ENCODE results near the gene GPX6.
"Not testable (repeated sequence)": the region's sequence is repeated elsewhere in the genome, so short reads cannot be mapped to it uniquely, and the experiment has no call there.

Gene GPX6, protein sequence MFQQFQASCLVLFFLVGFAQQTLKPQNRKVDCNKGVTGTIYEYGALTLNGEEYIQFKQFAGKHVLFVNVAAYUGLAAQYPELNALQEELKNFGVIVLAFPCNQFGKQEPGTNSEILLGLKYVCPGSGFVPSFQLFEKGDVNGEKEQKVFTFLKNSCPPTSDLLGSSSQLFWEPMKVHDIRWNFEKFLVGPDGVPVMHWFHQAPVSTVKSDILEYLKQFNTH

DNA sequence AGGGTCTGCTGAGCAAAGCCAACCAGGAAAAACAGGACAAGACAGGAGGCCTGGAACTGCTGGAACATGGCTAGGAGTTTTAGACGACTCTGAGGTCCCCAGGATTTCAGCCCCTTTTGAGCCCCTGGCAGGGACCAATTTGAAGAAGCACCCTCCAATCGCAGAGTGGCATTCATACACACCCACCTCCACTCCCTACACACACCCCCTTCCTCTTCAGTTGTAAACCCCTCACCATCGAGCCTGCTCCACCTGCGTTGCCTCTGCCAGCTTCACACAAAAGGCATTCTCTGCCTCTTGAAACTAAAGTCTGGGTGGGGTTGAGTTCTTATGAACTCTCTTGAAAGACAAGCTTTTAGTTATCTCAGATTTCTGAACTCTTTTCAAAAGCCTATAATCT is at the start of gene GPX6:
GPX6 (minus strand) TSS at position 118 of the 400 bp plus-strand sequence; CDS start at position 68, 50 bp downstream.
- no peak for DNase-seq

DNA sequence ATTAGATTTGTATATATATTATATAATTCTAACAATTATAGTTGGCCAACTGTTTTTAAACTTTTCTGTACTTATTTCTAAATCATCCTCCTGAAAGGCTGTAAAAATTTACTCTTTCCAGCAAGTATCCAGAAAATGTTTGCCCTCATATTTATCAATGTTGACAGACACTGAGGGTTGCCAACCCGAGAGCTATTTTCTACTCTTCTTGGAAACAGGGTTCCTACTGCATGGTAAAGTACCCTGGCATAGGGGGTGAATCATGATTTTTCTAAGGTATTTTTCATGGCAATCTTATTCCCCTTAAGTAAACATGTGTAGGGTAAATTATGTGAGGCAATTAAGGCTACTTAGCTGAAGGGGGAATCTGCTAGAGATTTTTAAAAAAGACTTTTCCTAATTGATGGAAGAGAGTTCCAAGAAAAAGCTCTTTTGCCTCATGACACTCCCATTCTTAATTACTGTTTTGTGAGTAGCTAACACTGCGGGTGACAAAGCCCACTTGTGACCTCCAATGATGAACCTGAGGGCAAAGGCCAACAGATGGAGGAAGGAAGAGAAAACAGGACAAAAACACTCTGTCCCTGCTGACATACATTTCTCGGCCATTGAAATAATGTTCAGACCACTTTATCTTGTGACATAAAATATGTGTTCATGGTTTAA is 48.0 kb upstream of the GPX6 start:
- no peak for DNase-seq

DNA sequence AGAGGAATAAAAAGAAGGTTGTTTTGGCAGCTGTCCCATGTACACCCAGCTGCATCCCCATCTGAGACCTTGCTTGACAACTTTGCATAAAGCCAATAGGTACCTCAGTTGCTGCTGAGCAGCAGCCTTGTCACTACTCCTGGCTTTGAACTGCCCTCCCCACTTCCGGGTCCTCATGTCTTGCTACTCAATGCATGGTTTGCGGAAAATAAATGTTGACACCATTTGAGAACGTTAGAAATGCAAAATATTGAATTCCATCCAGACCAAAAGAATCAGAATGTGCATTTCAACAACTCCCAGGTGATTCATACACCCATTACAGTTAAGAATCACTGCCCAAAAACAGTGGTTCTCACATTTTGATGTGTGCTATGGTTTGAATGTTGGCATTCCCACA is 43.0 kb upstream of the GPX6 start:
- no peak for DNase-seq

DNA sequence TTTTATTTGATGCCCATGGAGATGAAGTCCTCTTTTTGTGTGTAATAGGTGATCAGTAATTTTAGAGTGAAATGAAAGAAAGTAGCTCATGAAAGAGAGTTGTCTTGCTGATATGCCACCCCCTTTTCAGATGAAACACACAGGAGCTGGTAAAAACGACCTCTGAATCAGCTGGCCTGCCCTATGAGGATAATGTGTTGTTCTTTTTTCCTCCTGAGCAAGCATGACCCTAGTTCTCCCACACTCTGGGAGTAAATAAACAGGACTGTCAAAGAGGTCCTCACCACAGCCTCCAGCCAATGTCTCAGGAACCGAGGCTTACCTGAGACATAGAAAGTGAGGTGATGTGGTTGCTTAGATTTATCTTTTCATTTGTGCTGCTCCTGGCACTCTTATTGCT is 39.5 kb upstream of the GPX6 start:
- no peak for DNase-seq

DNA sequence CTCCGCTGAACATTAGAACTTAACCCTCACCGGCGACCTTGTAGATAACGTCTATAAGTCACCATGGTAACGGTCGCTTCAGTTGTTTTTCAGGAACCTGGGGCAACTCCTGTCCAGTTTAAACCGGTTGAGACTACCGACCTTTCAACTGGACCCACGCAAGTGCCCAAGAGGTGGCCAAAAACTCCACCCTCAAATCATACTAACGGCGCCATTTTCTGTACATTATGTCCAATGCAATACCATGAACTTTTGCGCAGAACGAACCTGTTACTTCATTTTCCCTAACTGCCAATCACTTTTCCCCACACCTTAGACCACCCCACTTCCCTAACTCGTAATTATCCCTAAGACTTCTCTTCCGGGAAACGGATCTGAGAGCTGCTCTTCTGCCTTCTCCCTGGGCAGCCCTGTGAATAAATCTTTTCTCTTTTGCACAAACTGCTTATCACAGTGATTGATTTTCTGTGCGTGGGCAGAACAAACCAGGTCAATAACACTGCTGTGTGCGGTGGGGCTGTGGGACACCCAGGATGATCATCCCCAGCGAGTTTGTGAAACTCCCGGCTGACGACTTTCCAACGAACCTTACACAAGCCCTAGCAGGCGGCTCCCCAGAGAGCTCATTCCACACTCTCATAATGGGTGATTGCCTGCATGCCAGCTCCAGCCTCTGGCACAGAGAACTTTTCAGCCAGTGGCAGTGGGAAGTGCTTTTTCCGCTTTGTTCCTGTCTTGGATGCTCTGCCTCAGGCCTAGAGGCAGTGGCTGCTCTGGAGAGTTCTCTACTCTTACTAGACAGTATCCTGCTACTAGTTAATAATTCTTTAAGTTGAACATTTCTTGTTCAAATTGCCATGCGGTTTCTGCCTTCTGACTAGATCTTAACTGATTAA is 38.6 kb upstream of the GPX6 start:
- no peak for DNase-seq

DNA sequence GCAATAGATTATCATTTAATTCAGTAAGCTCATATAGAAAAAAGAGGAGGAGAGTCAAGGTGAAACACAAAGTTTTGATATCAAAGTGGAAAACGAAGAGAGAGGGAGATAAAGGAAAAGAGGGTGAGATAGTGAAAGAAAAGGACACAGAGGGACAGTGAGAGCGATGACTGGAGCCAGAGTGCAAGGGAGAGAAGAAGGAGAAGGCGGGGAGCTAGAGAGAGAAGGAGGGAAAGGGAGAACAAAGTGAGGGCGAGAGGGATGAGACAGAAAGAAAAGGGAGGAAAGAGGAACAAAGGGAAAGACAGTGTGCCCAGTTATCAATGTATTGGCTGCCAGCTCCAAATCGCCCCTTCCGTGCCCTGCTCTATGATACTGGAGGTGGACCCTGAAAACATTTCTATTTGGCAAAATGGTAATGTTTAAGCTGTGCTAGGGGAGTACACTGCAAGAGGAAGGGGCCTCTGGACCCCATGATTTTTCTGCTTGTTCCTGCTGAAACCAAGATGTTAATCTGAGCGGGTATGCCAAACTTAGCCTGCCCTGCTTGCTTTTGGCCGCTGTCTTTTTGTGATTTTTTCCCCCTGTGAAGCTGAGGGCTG is 37.9 kb upstream of the GPX6 start:
- DNase-seq = no peak

DNA sequence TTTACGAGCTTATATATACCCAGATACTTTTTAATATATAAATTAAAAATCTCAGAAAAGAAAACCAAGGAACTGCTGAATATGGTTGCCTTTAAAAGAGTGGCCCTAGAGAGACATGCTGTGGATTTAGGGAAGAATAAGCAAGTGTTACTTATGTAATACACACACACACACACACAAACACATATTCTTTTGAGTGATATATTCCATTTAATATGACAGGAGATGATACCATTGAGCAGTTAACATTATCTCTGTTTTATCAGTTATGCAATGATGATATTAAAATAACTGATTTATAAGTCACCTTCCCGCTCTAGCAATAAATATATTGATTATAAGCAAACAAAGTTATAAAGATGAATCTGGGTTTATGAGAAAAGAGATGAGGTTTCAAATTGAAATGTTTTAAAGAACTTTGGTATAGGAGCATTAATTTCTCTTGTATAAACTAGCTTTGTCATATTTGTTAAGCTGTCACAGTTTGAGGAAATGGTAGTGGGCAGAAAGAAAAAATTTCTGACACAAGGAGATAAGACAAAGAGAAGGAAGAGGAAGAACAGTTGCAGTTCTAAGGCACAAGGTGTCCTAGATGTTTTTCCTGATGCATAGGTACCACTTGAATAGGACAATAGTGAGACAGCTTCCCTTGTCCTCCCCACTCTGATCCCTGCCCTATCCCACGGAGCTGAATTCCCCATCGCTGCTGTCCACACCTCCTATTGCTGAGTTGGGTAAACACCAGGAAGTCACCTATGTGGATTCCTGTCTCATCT is 36.5 kb upstream of the GPX6 start:
- no peak for DNase-seq

DNA sequence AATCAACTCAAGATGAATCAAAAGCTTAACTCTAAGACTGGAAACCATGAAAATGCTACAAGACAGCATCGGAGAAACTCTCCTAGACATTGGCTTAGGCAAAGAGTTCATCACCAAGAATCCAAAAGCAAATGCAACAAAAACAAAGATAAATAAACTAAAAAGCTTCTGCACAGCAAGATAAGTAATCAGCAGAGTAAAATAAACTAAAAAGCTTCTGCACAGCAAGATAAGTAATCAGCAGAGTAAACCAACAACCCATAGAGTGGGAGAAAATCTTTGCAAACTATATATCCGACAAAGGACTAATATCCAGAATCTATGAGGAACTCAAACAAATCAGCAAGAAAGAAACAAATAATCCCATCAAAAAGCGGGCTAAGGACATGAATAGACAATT is 31.4 kb upstream of the GPX6 start:
- not testable (repeated sequence) for DNase-seq

DNA sequence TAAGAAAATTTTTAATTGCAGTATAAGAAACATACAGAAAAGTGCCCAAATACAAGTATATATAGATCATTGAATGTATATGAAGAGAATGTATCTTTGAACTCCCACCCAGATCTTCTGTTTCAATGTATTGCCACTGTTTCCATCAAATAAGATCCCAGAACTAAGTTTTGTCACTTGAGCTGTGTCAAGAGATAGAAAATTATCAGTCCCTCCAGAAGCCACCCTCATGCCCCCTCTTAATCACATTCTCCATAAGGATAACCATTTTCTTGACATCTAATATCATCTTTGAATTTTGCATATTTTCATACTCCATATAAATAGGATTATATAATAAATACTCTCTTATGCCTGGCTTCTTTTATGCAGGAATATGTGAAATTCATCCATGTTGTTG is 30.4 kb upstream of the GPX6 start:
- no peak for DNase-seq

DNA sequence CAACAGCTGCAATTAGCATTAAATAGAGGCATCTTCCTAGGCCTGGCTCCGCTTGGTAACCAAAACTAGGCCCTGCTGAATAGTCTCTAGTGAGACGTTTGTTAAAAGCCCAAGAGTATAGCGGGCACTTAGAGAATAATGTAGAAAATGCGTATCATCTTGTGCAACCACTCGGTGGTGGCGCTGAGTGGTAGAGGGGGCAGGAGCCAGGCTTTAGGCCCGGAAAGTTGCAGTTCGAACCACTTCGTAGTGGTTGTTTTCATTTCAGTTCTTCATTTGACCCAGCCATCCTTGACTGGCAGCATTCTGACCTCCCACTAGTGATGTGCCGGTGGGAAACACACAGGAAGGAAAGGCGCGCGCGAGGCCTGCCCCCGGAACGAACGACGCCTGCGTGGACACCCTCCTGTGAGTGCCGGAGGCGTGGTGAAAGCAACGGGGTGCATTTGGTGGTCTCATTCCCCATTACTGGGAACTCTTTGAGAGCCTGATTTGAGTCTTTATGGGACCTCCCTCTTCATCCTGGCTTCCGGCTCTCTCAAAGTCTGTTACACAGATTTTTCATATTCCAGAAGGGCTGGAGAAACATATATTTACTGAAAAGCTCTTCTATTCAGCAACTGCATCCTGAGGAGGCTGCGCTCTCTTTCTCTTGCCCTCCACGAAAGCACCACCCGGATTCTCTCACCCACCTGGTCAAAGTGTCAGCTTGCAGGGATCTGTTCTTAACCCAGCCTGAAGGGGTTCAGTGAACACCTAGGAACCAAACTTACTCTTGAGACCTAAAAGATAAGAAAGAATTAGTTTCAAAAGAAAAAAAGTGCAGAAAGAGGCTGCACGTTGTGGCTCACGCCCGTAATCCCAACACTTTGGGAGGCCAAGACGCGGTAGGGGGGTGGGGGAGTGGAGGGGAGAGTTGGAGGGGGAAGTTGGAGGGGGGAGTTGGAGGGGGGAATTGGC is 28.3 kb upstream of the GPX6 start:
- DNase-seq = peak in 1 of 2 donors; percentile 16

DNA sequence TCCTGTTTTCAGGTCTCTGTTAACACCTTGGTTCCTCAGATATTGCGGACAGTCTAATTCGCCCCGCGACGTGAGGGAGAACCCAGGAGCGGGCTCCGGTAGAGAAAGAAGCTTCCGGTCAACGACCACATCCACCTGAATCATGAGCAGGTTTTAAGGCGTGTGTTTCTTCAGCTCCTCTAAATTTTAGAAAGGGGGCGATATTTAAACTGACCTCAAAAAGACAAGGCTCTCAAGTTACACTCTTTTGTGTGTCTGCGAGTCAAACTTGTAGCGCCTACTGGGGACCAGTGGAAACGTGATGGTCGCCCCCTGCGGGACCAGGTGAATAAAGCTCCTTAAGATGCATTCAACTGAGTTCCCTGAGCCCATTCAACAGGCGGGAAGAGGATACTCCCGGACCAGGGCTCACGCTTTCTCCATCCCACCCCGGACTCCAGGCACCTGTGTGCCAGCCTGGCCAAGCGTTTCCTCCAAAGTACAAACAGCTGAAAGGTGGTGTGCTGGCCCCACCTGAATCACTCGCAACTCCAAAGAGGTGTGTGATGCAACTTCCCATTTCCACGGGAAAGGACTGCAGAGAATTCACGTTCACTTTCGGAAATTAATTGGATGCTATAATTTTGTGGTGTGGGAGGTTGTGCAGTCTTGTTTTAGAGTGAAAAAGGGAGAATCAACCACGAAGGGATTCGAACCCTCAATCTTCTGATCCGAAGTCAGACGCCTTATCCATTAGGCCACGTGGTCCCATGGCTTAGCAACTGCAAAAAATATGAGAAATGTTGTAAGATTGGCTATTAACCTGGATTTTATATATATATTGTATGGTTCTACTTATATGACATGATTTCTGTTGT is 27.1 kb upstream of the GPX6 start:
- DNase-seq = peak; percentile 49 to 70

DNA sequence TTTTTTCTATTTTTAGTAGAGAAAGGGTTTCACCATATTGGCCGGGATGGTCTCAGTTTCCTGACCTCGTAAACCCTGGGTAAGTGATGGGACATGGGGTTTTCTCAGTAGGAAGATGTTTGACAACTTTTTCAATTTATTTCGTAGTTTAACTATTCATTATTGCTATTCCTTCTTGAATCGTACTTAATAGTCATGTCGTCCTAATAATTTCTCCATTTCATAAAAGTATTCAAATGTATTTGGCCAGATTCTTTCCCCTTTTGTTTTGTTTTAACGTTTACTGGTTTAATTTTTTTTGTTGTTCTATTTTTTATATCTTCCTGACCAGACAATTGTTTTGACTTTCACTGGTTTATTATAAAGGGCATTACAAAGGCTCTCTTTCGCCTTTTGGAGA is 26.4 kb upstream of the GPX6 start:
- no peak for DNase-seq

DNA sequence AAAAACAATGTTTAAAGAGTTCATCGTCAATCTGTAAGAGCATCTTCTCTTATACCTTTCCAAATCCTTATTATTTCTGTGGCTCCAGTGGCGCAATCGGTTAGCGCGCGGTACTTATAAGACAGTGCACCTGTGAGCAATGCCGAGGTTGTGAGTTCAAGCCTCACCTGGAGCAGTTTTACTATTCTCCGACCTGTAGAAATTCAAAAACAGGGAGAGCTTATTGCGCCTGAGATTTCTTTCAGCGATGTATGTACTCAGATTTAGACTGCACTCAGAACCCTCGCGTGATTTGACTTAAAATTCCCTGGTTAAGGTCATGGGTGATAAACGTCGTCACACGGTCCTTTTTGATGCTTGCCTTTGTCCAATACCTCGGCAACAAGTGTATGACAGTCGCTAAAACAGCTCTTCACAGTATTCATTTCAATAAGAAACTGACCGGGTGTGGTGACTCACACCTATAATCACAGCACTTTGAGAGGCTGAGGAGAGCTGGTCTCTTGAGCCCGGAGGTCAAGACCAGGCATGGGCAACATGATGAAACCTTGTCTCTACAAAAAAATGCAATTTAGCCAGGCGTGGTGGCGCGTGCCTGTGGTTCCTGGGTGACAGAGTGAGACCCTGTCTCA is 22.0 kb upstream of the GPX6 start:
- DNase-seq = peak; percentile 19 to 49

DNA sequence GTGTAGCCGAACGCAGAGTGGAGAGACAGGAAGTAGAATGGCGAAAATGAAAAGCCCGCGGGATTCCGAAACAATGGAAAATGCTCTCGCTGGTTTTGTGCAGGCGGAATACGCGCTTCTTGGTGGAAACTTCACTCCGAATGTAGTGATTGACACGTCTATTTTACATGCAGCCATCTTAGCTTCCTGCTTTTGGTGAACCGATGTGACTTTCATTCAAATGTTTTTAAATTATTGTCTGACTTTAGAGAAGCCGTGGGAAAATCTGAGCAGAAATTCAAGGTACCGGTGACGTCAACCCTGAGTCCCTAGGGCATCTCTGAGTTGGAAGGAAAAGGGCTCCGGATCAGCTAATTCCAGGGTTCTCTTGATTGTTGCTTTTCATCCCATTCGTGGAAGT is 21.5 kb upstream of the GPX6 start:
- peak in 1 of 2 donors; percentile 13 for DNase-seq

DNA sequence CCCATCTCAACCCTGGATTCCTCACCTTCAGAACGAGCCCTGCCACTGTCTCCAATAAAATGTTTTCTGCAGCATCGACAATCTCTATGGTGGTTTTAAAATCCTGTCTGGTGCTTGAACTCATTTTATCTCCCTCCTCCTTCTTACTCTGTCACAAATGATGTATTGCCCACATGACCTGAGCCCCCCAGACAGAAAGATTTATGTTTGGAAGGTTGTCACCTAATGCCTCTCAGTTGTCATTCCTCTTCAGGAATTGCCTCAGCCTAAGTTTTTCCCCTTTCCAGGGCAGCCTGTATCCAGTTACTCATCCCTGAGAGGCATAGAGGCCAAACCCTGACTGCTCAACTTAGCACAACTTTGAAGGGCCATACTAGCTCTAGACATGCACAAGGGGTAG is 19.3 kb upstream of the GPX6 start:
- DNase-seq = no peak

DNA sequence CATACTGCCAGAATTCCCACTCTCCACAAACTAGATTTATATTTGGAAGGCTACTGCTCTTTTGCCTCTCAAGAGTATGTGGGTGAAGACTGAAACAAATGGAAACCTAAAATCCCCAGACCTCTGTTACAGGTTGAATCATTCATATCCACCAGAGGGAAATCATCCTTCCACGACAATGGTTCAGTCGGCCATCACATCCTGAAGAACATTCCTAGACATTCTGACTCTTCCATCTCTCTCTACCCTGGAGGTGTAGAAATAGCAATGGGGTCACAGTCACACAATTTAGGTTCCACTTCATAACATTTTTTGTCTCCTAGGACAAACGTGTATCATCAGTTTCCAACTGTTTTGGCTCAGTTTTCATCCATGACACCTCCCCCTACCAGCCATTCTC is 18.7 kb upstream of the GPX6 start:
- no peak for DNase-seq

DNA sequence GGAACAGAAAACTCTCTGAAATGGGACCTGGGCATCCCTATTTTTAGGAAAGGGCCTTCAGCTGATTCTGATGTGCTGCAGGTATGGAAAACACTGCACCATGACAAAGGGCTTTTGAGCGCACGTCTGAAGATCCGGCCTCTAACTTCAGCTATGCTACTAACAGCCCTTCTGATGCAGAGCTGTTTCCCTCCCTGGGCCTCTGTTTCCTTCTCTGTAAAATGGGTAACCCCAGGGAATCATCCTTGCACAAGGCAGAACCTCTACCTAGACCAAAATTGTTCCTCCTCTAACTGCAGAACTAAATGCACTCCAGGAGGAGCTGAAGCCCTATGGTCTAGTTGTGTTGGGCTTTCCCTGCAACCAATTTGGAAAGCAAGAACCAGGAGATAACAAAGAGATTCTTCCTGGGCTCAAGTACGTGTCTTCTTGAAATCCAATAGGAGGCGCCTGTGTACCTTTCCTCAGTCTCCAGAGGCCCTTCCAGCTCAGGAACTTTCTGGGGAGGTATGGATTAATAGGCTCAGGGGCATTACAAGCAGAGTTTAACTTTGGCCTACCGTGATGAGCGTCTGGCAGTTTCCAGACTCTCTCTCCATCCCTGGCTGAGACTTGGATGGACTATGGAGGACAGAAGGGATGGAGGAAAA is 16.0 kb upstream of the GPX6 start:
- no peak for DNase-seq

DNA sequence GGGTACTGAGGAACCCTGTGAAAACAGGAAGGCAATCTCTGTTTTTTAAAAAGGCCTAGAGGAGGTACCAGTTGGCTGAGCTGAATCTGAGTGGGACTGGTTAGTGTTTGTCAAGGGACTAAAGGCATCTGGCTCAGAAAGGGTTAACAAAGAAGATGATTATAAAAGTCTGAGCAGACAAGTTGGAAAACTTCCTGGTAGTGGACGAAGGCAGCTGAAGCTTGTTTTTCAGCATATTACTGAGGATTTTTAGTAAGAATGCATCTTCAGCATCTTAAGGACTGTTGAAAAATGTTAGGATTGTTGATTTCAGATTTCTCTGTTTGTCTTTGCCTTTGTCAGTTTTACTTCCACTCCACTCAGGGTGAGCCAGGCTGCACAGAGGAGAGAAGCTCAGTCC is 15.2 kb upstream of the GPX6 start:
- DNase-seq = no peak

DNA sequence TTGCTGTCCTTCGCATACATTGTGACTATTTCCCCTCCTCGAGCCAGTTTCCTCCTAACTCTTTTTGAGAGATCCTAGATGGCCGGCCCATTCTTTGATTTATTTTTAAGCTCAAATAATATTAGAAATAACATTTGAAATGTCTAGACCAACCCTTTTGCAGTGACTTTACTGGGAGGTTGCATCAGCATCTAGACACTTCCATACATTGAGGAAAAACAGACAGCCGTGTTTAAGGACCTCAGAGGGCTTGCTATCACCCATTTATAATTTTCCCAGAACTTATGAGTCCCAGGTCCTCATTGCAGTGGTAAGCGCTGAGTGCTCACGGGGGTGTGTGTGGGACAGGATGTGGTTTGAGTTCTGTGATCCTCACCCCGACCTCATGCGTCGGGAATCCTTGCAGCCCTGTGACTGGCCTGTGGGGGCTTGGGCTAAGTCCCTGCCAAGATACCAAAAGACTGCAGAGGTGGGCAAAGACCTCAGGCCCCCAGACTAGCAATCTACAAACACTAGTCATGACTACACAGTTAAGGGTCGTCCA is 10.0 kb upstream of the GPX6 start, which contains the start of gene GPX5:
GPX5 (plus strand) TSS at position 386 of the 544 bp plus-strand sequence; CDS start at position 519, 133 bp downstream.
- DNase-seq = no peak

All from CD4-positive, alpha-beta T cell treated with Interferon alpha-2 for 1 hour (primary cell).